Raji (cell line): ENCODE data around the gene ST6GAL1.

Source experiments
- POLR2A ChIP-seq: IDR thresholded peaks from 2 replicates; pipeline ENCODE4 v1.6.1; 2011; ENCODE audit warnings: low read depth, low read length, control low read depth; ENCODE audit not compliant: insufficient read depth

Gene ST6GAL1

GRCh38 chr3:186930143-186930640, at the start of gene ST6GAL1:
ST6GAL1 (plus strand) TSS chr3:186930526; CDS start chr3:187042704, 112,178 bp downstream.
- peak; percentile 83 for TF ChIP-seq POLR2A

GRCh38 chr3:186882150-186882524, 48.2 kb upstream of the ST6GAL1 start:
- no peak for TF ChIP-seq POLR2A

- no peak for TF ChIP-seq POLR2A
These were observed 47.2 kb upstream of the ST6GAL1 start for GRCh38 chr3:186882881-186883685.

GRCh38 chr3:186883686-186884058, 46.7 kb upstream of the ST6GAL1 start:
- no peak for TF ChIP-seq POLR2A

- no peak for TF ChIP-seq POLR2A
These were observed 43.9 kb upstream of the ST6GAL1 start for GRCh38 chr3:186886202-186886981.

- no peak for TF ChIP-seq POLR2A
These were observed 41.8 kb upstream of the ST6GAL1 start for GRCh38 chr3:186888569-186888968.

GRCh38 chr3:186890911-186891310, 39.4 kb upstream of the ST6GAL1 start:
- TF ChIP-seq POLR2A = no peak

GRCh38 chr3:186895406-186895805, 34.9 kb upstream of the ST6GAL1 start:
- no peak for TF ChIP-seq POLR2A

- no peak for TF ChIP-seq POLR2A
These were observed 34.3 kb upstream of the ST6GAL1 start for GRCh38 chr3:186896006-186896405.

GRCh38 chr3:186896875-186897274, 33.5 kb upstream of the ST6GAL1 start:
- TF ChIP-seq POLR2A = no peak

- no peak for TF ChIP-seq POLR2A
These were observed 29.1 kb upstream of the ST6GAL1 start for GRCh38 chr3:186901135-186901734.

- no peak for TF ChIP-seq POLR2A
These were observed 28.2 kb upstream of the ST6GAL1 start for GRCh38 chr3:186902154-186902553.

- no peak for TF ChIP-seq POLR2A
These were observed 27.6 kb upstream of the ST6GAL1 start for GRCh38 chr3:186902713-186903112.

- TF ChIP-seq POLR2A = no peak
These were observed 21.1 kb upstream of the ST6GAL1 start for GRCh38 chr3:186909078-186909853.
